Vagina (tissue), 2 donors: ENCODE results near the gene NPC2.

Experiments used
- POLR2A ChIP-seq, 2 donors: fragments of 450-650 bp; IDR thresholded peaks; one replicate each; pipeline ENCODE4 v1.6.1; 2017; ENCODE audit warnings: antibody characterized with exemption in 2 of 2, mild to moderate bottlenecking in 2 of 2, moderate library complexity in 2 of 2
- TF ChIP-seq, protein P1 (sequence below), 3 experiments: fragments of 450-650 bp in 2 of 3; fragments of 200-600 bp in 1 of 3; sonication (generic) in 1 of 3; IDR thresholded peaks; one replicate each; pipeline ENCODE4 v1.5.1; 2017 to 2019; ENCODE audit warnings: antibody characterized with exemption in 3 of 3, mild to moderate bottlenecking in 2 of 3, moderate library complexity in 2 of 3

DNA sequence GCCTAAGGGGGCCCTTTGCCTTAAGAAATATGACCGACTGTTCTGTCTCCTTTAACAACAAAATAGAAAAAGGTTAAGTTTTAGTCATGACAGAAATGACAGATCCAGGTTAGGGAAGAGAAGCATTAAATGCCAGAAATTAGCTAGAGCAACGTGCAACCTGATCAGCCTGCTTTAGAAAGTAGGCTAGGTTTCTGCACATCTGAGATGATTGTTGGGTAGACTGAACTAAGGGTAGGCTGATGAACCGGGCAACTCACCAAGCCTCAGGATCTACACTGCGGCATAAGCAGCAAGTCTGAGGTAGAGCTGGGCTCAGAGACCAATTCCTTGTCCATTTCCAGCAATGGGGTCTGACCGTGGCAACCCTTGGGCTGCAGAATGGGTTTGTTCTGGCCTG, 29.4 kb downstream of the NPC2 start:
- TF ChIP-seq, protein P1, sequence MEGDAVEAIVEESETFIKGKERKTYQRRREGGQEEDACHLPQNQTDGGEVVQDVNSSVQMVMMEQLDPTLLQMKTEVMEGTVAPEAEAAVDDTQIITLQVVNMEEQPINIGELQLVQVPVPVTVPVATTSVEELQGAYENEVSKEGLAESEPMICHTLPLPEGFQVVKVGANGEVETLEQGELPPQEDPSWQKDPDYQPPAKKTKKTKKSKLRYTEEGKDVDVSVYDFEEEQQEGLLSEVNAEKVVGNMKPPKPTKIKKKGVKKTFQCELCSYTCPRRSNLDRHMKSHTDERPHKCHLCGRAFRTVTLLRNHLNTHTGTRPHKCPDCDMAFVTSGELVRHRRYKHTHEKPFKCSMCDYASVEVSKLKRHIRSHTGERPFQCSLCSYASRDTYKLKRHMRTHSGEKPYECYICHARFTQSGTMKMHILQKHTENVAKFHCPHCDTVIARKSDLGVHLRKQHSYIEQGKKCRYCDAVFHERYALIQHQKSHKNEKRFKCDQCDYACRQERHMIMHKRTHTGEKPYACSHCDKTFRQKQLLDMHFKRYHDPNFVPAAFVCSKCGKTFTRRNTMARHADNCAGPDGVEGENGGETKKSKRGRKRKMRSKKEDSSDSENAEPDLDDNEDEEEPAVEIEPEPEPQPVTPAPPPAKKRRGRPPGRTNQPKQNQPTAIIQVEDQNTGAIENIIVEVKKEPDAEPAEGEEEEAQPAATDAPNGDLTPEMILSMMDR (IDR thresholded peaks at IDR 0.05), result no peak
- TF ChIP-seq POLR2A (IDR thresholded peaks at IDR 0.05), result no peak
